Activated T-helper 1 cell treated with anti-CD3 and anti-CD28 coated beads, Interleukin-12 subunit alpha, Interleukin-12 subunit beta, Interleukin-2, Interleukin-4 antibody, amounts not matched to agents 30 ng/mL and 10 ng/mL and 1 ng/mL, durations not matched to agents 14 hours and 24 hours and 36 hours (primary cell): ENCODE measurements around the gene WWC2. TPM values are rescaled to one million over a fixed set of nuclear protein-coding genes. Genes with fewer than 3 reads are reported as not detected.

ENCODE experiments used
- DNase-seq: peaks from one replicate; pipeline ENCODE4 v3.0.0; 2021; ENCODE audit warnings: low spot score
- H3K27ac Mint-ChIP-seq: one replicate; pipeline ENCODE4 v1.8.0; 2021; ENCODE audit warnings: mild to moderate bottlenecking, mixed read lengths
- H3K27me3 Mint-ChIP-seq: one replicate; pipeline ENCODE4 v1.8.0; 2022; ENCODE audit warnings: mild to moderate bottlenecking, moderate library complexity, mixed read lengths; ENCODE audit not compliant: insufficient read depth
- H3K36me3 Mint-ChIP-seq: one replicate; pipeline ENCODE4 v1.8.0; 2021; ENCODE audit warnings: low read depth, mixed read lengths
- H3K4me1 Mint-ChIP-seq: one replicate; pipeline ENCODE4 v1.8.0; 2021; ENCODE audit warnings: low read depth, mixed read lengths
- H3K4me3 Mint-ChIP-seq: one replicate; pipeline ENCODE4 v1.8.0; 2021; ENCODE audit warnings: mild to moderate bottlenecking, moderate library complexity, mixed read lengths
- H3K9me3 Mint-ChIP-seq: one replicate; pipeline ENCODE4 v1.8.0; 2021; ENCODE audit warnings: mixed read lengths
- intact Hi-C: fragments of 100-400 bp; cut with micrococcal nuclease; formaldehyde crosslinking; loops from one replicate; pipeline ENCODE4 v1.15.1; 2024
- total RNA-seq: library from RNA; stranded (reverse); gene quantifications from 2 replicates; pipeline ENCODE4 v1.2.3, GENCODE V29; 2022

WWC2 gene
- total RNA-seq, 1 donor from 2014 or later = 0.75 TPM

DNA sequence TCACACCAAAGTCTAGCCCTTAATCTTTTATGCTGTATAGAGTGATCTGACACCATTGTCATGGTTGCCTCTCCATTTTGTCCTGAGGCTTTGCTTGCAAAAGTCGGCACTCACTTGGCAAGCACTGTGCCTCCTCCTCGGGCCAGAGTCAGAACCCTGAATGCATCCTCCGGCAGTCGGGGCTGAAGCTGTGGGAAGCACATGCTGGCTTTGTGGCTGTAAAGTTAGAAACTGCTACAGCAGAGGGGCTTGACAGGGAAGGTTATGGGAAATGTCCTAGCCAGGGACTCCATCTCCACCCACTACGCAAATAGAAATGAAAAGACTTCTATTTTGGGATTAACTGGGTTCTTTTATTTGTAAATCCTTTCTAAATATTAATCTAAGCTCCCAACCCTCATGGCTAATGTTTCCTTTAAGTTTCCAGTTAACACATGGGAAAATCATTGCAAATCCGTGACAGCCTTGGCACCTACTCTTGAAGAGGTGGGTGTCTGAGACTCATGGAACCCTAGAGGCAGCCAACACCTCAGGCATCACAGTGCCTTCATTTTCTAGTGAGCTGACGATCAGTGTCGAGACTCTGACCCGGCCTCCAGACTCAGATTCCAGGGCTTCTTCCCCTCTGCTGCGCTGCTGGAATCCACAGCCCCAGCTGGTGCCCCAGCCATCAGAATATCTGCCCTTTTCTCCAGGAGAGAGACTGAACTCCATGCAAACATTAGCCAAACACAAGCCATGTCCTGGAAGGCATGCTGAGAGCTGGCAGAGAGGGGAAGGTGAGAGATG is 231.1 kb downstream of the WWC2 start:
- Mint-ChIP-seq H3K4me1 (no peaks in the 10 kb centered on the region), H3K9me3 (no peaks in the 10 kb centered on the region), H3K27ac (no peak overlapping the region), H3K36me3 (no peaks in the 10 kb centered on the region), H3K4me3 (no peak overlapping the region), H3K27me3 (peaks cover 4% of the 10 kb centered on the region)
- no peak for DNase-seq
- intact Hi-C loops = no loop called here

DNA sequence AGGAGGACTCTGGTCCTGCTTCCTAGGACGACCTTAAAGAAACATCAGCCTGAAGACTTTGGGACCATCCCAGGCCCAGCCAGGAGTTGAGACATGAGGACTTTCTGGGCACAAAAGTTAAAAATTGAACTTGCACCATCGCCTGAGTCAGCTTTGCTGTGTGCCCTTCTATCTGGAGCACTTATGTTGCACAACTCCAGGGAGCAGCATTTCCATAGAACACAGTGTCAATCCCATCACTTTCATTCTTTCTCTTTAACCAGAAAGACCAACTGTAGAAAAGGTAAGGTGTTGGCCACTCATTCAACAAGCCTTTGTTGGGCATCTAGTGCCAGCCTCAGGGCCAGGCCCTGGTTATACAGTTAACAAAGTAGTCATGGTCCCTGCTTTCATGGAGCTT is 231.8 kb downstream of the WWC2 start:
- no peak for DNase-seq
- no peaks in the 10 kb centered on the region for H3K9me3 Mint-ChIP-seq
- H3K27me3 Mint-ChIP-seq = peaks cover 4% of the 10 kb centered on the region
- H3K36me3 Mint-ChIP-seq = no peaks in the 10 kb centered on the region
- intact Hi-C loops = no loop called here
- no peak overlapping the region for H3K27ac Mint-ChIP-seq
- no peak overlapping the region for H3K4me3 Mint-ChIP-seq
- peaks cover 6% of the 10 kb centered on the region for H3K4me1 Mint-ChIP-seq

- Mint-ChIP-seq H3K4me1 (peaks cover 7% of the 10 kb centered on the region), H3K36me3 (no peaks in the 10 kb centered on the region), H3K27ac (no peak overlapping the region), H3K9me3 (no peaks in the 10 kb centered on the region), H3K27me3 (peaks cover 4% of the 10 kb centered on the region), H3K4me3 (no peak overlapping the region)
- no peak for DNase-seq
- intact Hi-C loops = no loop called here
Observed at GRCh38 chr4:183332447-183332846, 233.4 kb downstream of the WWC2 start.

DNA sequence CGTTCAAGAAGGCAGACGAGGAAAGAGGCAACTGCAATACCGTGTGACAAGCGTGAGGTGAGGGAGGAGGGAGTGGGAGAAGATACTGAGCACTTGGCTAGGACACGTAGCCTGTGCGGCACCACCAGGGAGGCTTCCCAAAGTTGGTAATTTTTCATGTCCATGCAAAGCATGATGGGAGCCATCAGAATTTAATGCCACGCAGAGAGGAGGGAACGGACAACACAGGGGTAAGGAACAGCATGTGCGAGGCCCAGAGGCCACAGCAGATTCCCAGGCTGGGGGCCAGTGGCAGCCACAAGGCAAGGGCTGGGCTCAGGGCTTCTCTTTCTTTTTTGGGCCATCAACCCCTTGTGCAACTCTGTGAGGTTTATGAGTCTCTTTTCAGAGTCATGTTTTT is 234.1 kb downstream of the WWC2 start:
- Mint-ChIP-seq H3K4me3 (no peak overlapping the region), H3K36me3 (no peaks in the 10 kb centered on the region), H3K27me3 (peaks cover 4% of the 10 kb centered on the region), H3K4me1 (peaks cover 7% of the 10 kb centered on the region), H3K27ac (no peak overlapping the region), H3K9me3 (no peaks in the 10 kb centered on the region)
- DNase-seq = no peak
- intact Hi-C loops = no loop called here

DNA sequence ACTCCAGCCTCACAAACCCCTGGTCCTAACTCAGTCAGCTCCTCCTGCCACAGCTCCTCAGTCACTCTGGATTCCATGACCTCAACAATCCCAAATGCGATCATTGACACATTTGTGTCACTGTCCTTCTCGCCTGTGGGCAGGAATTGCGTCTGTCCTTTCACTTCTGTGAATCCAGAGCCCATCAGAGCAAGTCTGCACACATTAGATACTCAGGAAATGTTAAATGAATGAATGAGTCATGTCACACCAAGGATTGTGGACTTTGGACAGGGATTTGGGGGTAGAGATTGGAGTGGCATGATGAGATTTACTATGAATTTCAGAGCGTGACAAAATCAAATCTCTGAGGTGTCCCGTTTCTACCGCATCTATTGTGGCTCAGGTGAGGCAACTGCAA is 234.9 kb downstream of the WWC2 start:
- no peak for DNase-seq
- H3K36me3 Mint-ChIP-seq = no peaks in the 10 kb centered on the region
- no peak overlapping the region for H3K27ac Mint-ChIP-seq
- H3K27me3 Mint-ChIP-seq = peaks cover 4% of the 10 kb centered on the region
- no peak overlapping the region for H3K4me3 Mint-ChIP-seq
- H3K4me1 Mint-ChIP-seq = peaks cover 7% of the 10 kb centered on the region
- no peaks in the 10 kb centered on the region for H3K9me3 Mint-ChIP-seq
- intact Hi-C loops = no loop called here

DNA sequence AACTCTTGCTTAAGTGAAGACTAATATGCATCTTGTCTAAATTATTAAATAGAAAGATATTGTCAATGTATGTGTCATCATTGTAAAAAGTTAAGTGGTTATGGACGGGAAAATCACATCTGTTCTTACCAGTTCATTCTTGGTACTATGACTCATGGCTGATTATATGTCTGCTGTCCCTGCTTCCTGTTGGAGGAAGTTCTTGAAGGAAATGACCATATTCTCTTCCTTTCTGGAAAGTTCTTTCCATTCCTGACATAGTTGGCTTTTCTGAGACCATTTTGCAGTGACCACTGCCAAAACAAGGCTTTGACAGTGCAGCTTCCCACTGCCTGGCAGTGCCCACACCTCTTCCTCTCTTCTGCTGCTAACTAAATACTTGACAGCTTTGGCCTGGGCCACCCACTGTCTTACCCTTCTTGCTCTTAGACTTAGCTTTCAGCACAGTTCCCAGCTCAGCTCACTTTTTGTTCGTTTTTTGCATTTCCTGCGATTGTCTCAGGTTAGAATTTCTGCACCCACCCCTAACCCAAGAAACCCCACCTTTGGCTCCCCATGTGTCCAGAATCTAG is 236.4 kb downstream of the WWC2 start:
- intact Hi-C loops = no loop called here
- no peak for DNase-seq

GRCh38 chr4:183337349-183337748 is 238.3 kb downstream of the WWC2 start:
- no peak overlapping the region for H3K27ac Mint-ChIP-seq

More for the DNA sequence above, 236.4 kb downstream of the WWC2 start:
- no peak overlapping the region for H3K4me3 Mint-ChIP-seq
- H3K27me3 Mint-ChIP-seq = peaks cover 6% of the 10 kb centered on the region
- no peak overlapping the region for H3K27ac Mint-ChIP-seq
- peaks cover 7% of the 10 kb centered on the region for H3K4me1 Mint-ChIP-seq
- H3K36me3 Mint-ChIP-seq = no peaks in the 10 kb centered on the region
- no peaks in the 10 kb centered on the region for H3K9me3 Mint-ChIP-seq

DNA sequence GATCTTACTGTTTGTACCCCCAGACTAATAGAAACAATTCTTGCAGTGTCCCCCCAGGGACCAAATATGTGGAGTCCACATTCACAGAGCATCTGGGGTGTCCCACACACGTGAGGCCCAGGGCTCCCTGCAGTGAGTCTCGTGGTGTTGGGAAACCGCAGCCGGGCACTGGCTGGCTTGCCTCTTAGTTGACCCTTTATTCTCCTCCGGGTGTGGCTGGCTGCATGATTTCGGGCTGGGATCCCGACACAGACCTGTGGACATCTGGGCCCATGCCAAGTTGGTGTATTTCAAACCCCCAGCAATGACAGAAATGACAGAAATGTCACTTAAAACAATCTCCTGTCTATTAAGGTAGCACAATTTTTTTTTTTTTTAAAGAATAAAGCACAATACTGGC is 238.8 kb downstream of the WWC2 start:
- Mint-ChIP-seq H3K9me3 (no peaks in the 10 kb centered on the region), H3K27ac (no peak overlapping the region), H3K27me3 (peaks cover 6% of the 10 kb centered on the region), H3K4me1 (peaks cover 7% of the 10 kb centered on the region), H3K36me3 (no peaks in the 10 kb centered on the region), H3K4me3 (no peak overlapping the region)
- no peak for DNase-seq
- intact Hi-C loops = no loop called here

More at GRCh38 chr4:183337349-183337748, 238.3 kb downstream of the WWC2 start:
- intact Hi-C loops = no loop called here
- H3K36me3 Mint-ChIP-seq = no peaks in the 10 kb centered on the region
- peaks cover 7% of the 10 kb centered on the region for H3K4me1 Mint-ChIP-seq
- H3K9me3 Mint-ChIP-seq = no peaks in the 10 kb centered on the region
- H3K4me3 Mint-ChIP-seq = no peak overlapping the region
- H3K27me3 Mint-ChIP-seq = peaks cover 6% of the 10 kb centered on the region
- DNase-seq = no peak

DNA sequence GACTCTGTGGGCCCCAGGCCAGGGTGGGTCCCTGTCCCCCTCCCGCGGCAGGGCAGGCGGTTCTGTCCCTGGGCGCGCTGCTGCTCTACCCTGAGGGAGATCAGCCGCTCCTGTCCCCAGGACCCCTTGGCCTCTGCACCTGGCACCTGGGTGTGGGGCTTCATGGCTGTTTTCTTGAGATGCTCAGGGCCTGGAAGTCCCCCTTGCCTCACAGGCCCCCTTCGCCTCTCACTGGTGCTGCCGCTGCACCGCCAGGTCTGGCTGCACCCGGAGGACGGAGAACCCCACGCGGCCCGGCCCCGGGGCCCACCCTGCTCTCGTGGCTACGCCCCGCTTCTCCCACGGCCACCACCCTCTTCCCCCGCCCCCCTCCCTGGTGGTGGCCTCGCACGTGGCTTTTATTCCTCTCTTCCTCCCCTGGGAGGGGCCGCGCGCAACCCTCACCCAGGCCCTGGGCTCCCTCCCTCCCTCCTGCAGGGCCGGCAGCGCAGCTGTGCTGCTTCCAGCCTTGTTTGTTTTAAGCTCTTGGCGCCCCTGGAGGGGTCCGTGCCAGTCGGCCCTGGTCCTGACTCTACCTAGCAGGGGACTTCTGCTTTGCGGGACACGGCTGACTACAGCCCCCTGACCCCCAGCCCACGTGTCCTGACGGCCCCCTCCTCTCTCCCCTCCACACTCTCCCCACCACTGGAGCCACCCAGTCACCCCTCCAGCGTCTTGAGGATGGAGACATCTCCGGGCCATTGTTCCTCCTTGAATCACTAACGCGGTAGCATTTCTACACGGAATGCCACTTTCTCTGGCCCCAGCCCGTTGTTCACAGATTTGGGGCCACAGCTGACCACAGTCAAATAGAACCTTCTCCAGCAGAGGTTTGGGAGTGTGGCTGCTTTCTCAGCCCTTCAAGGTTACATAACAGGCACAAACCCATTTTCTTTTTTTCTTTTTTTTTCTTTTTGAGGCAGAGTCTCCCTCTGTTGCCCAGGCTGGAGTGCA is 243.8 kb downstream of the WWC2 start:
- intact Hi-C loops = no loop called here
- H3K27ac Mint-ChIP-seq = no peak overlapping the region
- DNase-seq = no peak
- H3K9me3 Mint-ChIP-seq = no peaks in the 10 kb centered on the region
- no peak overlapping the region for H3K4me3 Mint-ChIP-seq
- no peaks in the 10 kb centered on the region for H3K36me3 Mint-ChIP-seq
- H3K27me3 Mint-ChIP-seq = peaks cover 8% of the 10 kb centered on the region
- H3K4me1 Mint-ChIP-seq = no peaks in the 10 kb centered on the region

- intact Hi-C loops = no loop called here
- no peaks in the 10 kb centered on the region for H3K4me1 Mint-ChIP-seq
Observed at GRCh38 chr4:183343730-183344129, 244.7 kb downstream of the WWC2 start.

GRCh38 chr4:183344523-183345255 is 245.6 kb downstream of the WWC2 start:
- H3K4me1 Mint-ChIP-seq = peaks cover 6% of the 10 kb centered on the region
- H3K27me3 Mint-ChIP-seq = peaks cover 8% of the 10 kb centered on the region
- no peak overlapping the region for H3K27ac Mint-ChIP-seq
- DNase-seq = no peak
- H3K9me3 Mint-ChIP-seq = no peaks in the 10 kb centered on the region
- no peaks in the 10 kb centered on the region for H3K36me3 Mint-ChIP-seq
- H3K4me3 Mint-ChIP-seq = no peak overlapping the region
- intact Hi-C loops = no loop called here

More at GRCh38 chr4:183343730-183344129, 244.7 kb downstream of the WWC2 start:
- H3K9me3 Mint-ChIP-seq = no peaks in the 10 kb centered on the region
- no peak for DNase-seq
- H3K36me3 Mint-ChIP-seq = no peaks in the 10 kb centered on the region
- H3K27me3 Mint-ChIP-seq = peaks cover 8% of the 10 kb centered on the region
- no peak overlapping the region for H3K27ac Mint-ChIP-seq
- H3K4me3 Mint-ChIP-seq = no peak overlapping the region

DNA sequence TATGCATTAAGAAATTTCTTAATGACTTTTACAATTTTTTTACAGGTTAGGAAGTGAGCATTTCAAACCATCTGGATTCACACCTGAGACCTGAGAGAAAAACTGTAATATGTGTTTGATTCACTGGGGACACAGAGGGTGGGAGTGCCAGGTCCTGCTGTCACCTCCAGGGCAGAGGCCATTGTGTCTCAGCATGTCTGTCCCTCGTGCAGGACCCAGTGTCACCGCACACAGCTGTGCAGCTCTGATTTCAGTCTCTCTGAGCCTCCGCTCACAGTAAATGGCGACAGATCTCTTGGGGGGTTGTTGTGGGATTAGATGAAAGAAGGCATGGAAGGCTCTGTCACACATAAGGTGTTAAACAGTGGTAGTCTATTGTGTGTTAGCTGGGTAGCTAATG is 246.2 kb downstream of the WWC2 start:
- H3K4me1 Mint-ChIP-seq = peaks cover 6% of the 10 kb centered on the region
- peaks cover 6% of the 10 kb centered on the region for H3K27me3 Mint-ChIP-seq
- DNase-seq = no peak
- H3K9me3 Mint-ChIP-seq = no peaks in the 10 kb centered on the region
- intact Hi-C loops = no loop called here
- no peak overlapping the region for H3K27ac Mint-ChIP-seq
- no peaks in the 10 kb centered on the region for H3K36me3 Mint-ChIP-seq
- no peak overlapping the region for H3K4me3 Mint-ChIP-seq
